OCI-LY3 (cell line): ENCODE data around the gene C19orf25.

Experiments used
- EZH2phosphoT487 ChIP-seq: fragments of 200-600 bp; shearing (Covaris generic); IDR thresholded peaks from 2 replicates; pipeline ENCODE4 v1.6.1; 2018; ENCODE audit warnings: antibody characterized with exemption, mixed run types, low read depth
- TF ChIP-seq, protein P1 (sequence below): fragments of 200-600, 300-600 bp; sonication (generic); IDR thresholded peaks from 2 replicates; pipeline ENCODE4 v1.5.1; 2014; ENCODE audit warnings: antibody characterized with exemption, low read length, low read depth

GRCh38 chr19:1423436-1424191 lies 55.4 kb downstream of the C19orf25 start:
- TF ChIP-seq, protein P1, sequence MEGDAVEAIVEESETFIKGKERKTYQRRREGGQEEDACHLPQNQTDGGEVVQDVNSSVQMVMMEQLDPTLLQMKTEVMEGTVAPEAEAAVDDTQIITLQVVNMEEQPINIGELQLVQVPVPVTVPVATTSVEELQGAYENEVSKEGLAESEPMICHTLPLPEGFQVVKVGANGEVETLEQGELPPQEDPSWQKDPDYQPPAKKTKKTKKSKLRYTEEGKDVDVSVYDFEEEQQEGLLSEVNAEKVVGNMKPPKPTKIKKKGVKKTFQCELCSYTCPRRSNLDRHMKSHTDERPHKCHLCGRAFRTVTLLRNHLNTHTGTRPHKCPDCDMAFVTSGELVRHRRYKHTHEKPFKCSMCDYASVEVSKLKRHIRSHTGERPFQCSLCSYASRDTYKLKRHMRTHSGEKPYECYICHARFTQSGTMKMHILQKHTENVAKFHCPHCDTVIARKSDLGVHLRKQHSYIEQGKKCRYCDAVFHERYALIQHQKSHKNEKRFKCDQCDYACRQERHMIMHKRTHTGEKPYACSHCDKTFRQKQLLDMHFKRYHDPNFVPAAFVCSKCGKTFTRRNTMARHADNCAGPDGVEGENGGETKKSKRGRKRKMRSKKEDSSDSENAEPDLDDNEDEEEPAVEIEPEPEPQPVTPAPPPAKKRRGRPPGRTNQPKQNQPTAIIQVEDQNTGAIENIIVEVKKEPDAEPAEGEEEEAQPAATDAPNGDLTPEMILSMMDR, result no peak
- TF ChIP-seq EZH2phosphoT487, result no peak
